Mesodermal cell (in vitro differentiated cells): ENCODE results near the gene NCKIPSD.

ENCODE experiments used
- H3K27ac ChIP-seq: 2 replicates; pipeline ENCODE4 v1.7.0; 2013; ENCODE audit warnings: mild to moderate bottlenecking, low read depth, low read length, moderate library complexity; ENCODE audit not compliant: severe bottlenecking
- H3K36me3 ChIP-seq: 2 replicates; pipeline ENCODE4 v1.7.1; 2013; ENCODE audit warnings: mild to moderate bottlenecking, low read length, moderate library complexity; ENCODE audit not compliant: control insufficient read depth, insufficient read depth
- H3K4me1 ChIP-seq: one replicate; pipeline ENCODE4 v1.7.1; 2013; ENCODE audit warnings: mild to moderate bottlenecking, low read length; ENCODE audit not compliant: insufficient read depth, control insufficient read depth, poor library complexity, severe bottlenecking
- H3K4me3 ChIP-seq: 2 replicates; pipeline ENCODE4 v1.7.0; 2013; ENCODE audit warnings: low read length, control low read depth, mild to moderate bottlenecking; ENCODE audit not compliant: insufficient read depth, poor library complexity, severe bottlenecking; ENCODE audit errors: extremely low read depth
- H3K9me3 ChIP-seq: 2 replicates; pipeline ENCODE4 v1.7.1; 2013; ENCODE audit warnings: mild to moderate bottlenecking, low read length, moderate library complexity; ENCODE audit not compliant: control insufficient read depth
- WGBS, 2 experiments: methylation state at CpG; one replicate each; pipeline ENCODE4 v1.1.5; 2013; ENCODE audit warnings: missing lambda C conversion rate in 2 of 2; ENCODE audit not compliant: insufficient coverage in 2 of 2; 5-methylcytosine and 5-hydroxymethylcytosine counted together

NCKIPSD gene

GRCh38 chr3:48696156-48696555, 10.4 kb upstream of the NCKIPSD start:
- 94 to 100% methylated on average over 2 to 3 of the region's 5 CpGs for WGBS, 2 experiments
- peaks cover 93% of the 10 kb centered on the region for H3K36me3 ChIP-seq

GRCh38 chr3:48695393-48695753, 9.7 kb upstream of the NCKIPSD start:
- Histone ChIP-seq H3K27ac (peak overlapping the region; percentile 93), H3K4me3 (peak overlapping the region; percentile 29), H3K9me3 (no peaks in the 10 kb centered on the region), H3K4me1 (peaks cover 27% of the 10 kb centered on the region), H3K36me3 (peaks cover 93% of the 10 kb centered on the region)
- WGBS, 2 experiments, result 39 to 42% methylated on average over 2 to 6 of the region's 9 CpGs

More at GRCh38 chr3:48696156-48696555, 10.4 kb upstream of the NCKIPSD start:
- Histone ChIP-seq H3K9me3 (no peaks in the 10 kb centered on the region), H3K4me1 (peaks cover 27% of the 10 kb centered on the region), H3K4me3 (no peak overlapping the region), H3K27ac (peak overlapping the region; percentile 16)

- WGBS, 2 experiments, result 71 to 79% methylated on average over 14 to 18 of the region's 23 CpGs
- Histone ChIP-seq H3K9me3 (no peaks in the 10 kb centered on the region), H3K36me3 (peaks cover 93% of the 10 kb centered on the region), H3K27ac (peak overlapping the region; percentile 93), H3K4me3 (peak overlapping the region; percentile 29), H3K4me1 (peaks cover 27% of the 10 kb centered on the region)
Measured at GRCh38 chr3:48694610-48695392, 9.1 kb upstream of the NCKIPSD start.

GRCh38 chr3:48693826-48694225, 8.1 kb upstream of the NCKIPSD start:
- Histone ChIP-seq H3K4me3 (peak overlapping the region; percentile 29), H3K27ac (no peak overlapping the region), H3K36me3 (peaks cover 93% of the 10 kb centered on the region), H3K9me3 (no peaks in the 10 kb centered on the region), H3K4me1 (peaks cover 27% of the 10 kb centered on the region)
- 87 to 89% methylated on average over 3 to 5 of the region's 8 CpGs for WGBS, 2 experiments

- Histone ChIP-seq H3K27ac (no peak overlapping the region), H3K9me3 (no peaks in the 10 kb centered on the region), H3K4me3 (no peak overlapping the region), H3K4me1 (peaks cover 28% of the 10 kb centered on the region), H3K36me3 (peaks cover 93% of the 10 kb centered on the region)
Measured at GRCh38 chr3:48692551-48692950, 6.8 kb upstream of the NCKIPSD start.

GRCh38 chr3:48690846-48691458, 5.2 kb upstream of the NCKIPSD start:
- Histone ChIP-seq H3K9me3 (no peaks in the 10 kb centered on the region), H3K27ac (no peak overlapping the region), H3K4me3 (no peak overlapping the region), H3K4me1 (peaks cover 30% of the 10 kb centered on the region), H3K36me3 (peaks cover 90% of the 10 kb centered on the region)
- WGBS, 2 experiments, result 100% methylated on average over 2 of the region's 2 CpGs; no CpG with 5 or more reads in 1 of the 2 experiments

- WGBS, 2 experiments, result 100% methylated on average over 2 of the region's 5 CpGs
- peaks cover 26% of the 10 kb centered on the region for H3K4me1 ChIP-seq
- H3K4me3 ChIP-seq, result no peak overlapping the region
- H3K27ac ChIP-seq, result no peak overlapping the region
- peaks cover 75% of the 10 kb centered on the region for H3K36me3 ChIP-seq
- H3K9me3 ChIP-seq, result no peaks in the 10 kb centered on the region
Measured at GRCh38 chr3:48689384-48689783, 3.7 kb upstream of the NCKIPSD start.

- Histone ChIP-seq H3K4me1 (peaks cover 24% of the 10 kb centered on the region), H3K36me3 (peaks cover 69% of the 10 kb centered on the region), H3K4me3 (no peak overlapping the region), H3K9me3 (no peaks in the 10 kb centered on the region), H3K27ac (no peak overlapping the region)
- 100% methylated on average over 3 of the region's 3 CpGs; no CpG with 5 or more reads in 1 of the 2 experiments for WGBS, 2 experiments
Measured at GRCh38 chr3:48688737-48689075, 3.0 kb upstream of the NCKIPSD start.

GRCh38 chr3:48688032-48688736, 2.5 kb upstream of the NCKIPSD start:
- Histone ChIP-seq H3K4me1 (peaks cover 21% of the 10 kb centered on the region), H3K36me3 (peaks cover 68% of the 10 kb centered on the region), H3K27ac (no peak overlapping the region), H3K9me3 (no peaks in the 10 kb centered on the region), H3K4me3 (no peak overlapping the region)
- WGBS, 2 experiments, result 97 to 98% methylated on average over 18 of the region's 18 CpGs

GRCh38 chr3:48687220-48687678, 1.5 kb upstream of the NCKIPSD start:
- H3K4me1 ChIP-seq, result peaks cover 21% of the 10 kb centered on the region
- no peaks in the 10 kb centered on the region for H3K9me3 ChIP-seq
- 67 to 100% methylated on average over 2 to 3 of the region's 3 CpGs for WGBS, 2 experiments
- H3K27ac ChIP-seq, result peak overlapping the region; percentile 36
- H3K4me3 ChIP-seq, result no peak overlapping the region
- peaks cover 67% of the 10 kb centered on the region for H3K36me3 ChIP-seq
